HG03139 (cell line): ENCODE measurements around the gene MRPL52.

Experiments
- ATAC-seq: cut with Tn5 transposase; IDR thresholded peaks from one replicate; pipeline ENCODE4 v1.9.1; 2021; ENCODE audit not compliant: unreplicated experiment

Gene MRPL52

DNA sequence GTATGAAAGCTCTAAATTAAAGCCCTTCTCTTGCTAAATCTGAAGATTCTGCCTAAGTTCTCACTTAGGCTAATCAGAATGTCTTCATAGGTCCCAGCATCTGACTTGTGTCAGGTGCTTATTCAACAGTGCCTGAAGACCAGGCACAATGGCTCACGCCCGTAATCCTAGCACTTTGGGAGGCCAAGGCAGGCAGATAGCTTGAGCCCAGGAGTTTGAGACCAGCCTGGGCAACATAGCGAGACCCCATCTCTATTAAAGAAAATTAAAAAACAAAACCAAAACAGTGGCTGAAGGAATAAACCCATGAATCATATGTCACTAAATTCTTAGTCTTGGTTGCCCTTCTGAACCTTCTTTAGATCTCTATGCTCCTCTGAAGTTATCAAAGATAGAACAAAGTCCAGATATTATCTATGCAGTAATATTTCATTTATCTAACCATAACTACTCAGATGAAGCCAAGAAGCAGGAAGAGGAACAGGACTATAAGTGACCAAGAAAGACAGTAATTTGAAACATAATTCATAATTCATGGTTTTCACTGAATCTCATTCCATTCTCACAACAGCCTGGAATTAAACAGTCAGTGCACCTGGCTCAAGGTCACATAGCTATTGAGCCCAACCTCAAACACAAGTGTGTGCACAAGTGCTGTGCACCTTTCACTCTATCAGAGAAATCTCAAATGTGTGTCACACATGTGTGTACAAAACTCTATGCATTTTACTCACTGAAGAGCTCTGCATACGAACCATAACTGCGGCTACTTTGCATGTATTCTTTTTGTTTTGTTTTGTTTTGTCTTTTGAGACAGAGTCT, 21.1 kb upstream of the MRPL52 start:
- ATAC-seq: no peak

DNA sequence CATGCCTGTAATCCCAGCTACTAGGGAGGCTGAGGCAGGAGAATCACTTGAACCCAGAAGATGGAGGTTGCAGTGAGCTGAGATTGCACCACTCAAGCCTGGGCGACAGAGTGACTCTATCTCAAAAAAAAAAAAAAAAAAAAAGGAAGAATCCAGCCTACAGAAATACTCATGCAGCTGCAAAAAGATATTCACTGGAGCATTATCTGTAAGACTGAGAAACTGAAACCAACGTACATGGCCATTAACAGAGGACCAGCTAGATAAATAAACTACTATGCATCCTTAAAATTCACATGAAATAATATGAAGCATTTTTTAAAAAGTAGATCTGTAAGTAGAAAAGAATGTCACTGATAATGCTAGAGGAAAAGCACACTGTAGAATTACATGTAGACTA, 18.0 kb upstream of the MRPL52 start:
- ATAC-seq: no peak

DNA sequence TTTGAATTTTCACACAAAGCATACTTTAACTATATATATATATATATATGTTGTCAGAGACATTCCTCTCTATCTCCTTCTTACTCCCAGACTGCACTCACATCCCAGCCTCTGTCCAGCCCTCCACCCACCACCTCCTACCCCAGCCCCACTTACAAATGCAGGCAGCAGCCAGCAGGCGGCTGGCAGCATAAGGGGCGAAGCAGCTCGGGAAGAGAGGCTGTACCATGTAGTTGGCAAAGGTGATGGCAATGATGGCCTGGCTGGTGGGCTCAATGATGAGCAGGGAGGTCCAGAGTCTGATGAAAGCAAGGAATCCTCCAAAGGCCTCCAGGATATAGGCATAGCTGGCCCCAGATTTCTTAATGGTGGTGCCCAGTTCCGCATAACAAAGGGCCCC, 16.9 kb upstream of the MRPL52 start:
- ATAC-seq: no peak

DNA sequence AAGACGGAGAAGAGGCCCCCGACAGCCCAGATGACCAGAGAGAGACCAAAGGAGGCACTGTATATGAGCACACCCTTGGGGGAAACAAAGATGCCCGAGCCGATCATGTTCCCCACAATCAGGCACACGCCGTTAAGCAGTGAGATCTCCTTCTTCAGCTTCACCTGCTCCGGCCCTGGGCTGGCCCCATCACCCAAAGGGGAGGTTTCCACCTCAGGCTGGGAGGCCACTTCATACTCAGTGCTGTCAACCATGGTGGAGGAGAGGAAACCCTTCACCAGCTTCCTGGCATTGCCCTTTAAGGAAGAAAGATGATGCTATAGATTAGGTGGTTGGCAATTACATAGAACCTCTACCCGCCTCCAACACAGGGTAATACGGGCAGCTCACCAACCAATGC, 16.5 kb upstream of the MRPL52 start:
- ATAC-seq: no peak

DNA sequence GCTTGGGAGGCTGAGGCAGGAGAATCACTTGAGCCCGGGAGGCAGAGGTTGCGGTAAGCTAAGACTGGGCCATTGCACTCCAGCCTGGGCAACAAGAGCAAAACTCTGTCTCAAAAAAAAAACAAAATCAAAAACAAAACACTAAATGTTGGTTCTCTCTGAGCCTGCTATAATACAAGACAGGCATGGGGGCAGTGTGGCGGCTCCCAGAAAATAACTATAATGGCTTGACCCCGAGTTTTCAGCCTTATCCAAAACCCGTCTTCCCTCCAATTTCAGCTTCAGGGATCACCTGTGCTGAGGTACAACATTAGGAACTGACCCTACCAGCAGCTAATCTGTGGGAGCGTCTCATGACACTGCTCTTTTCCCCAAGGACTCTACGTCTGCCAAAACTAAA, 15.3 kb upstream of the MRPL52 start:
- no peak for ATAC-seq

DNA sequence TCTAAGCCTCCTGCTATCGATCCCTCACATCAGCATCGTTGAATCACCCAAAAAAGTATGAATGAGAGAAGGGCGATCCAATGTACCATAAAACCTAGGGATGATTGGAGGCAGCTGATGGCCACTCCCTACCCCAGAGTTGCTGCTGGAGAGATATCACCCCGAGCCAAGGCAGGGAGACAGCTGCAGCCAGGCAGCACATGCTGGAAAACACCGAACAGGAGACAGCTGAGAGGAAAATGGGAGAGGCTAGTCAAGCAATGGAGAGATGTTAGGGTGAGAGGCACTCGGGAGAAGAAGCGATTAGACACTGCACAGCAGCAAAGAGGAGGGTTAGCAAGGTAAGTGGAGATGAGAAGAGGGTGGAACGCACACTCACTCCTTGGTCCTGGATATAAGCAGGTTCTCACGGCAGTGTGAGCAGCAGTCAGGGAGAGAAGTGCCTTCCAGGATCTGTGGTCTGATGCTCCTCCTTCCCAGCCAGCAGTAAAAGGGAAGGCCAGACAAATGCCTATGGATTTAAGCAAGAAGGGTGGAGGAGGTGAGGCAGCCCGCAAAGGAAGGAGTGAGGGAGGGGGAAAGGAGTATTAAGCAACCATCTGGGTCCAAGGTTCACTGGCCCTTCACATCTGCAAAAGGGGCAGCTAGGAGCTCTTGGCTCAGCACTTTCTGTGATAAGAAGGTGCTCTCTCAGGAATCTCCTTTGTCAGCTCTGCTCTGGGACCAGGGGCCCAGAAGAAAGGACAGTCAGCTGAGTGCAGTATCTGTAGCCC, 14.6 kb upstream of the MRPL52 start, which contains the start of gene SLC7A7:
TSS of gene SLC7A7 (minus strand) at position 495 of the 773 bp plus-strand sequence. CDS start 2,037 bp downstream, outside the sequence.
- no peak for ATAC-seq

DNA sequence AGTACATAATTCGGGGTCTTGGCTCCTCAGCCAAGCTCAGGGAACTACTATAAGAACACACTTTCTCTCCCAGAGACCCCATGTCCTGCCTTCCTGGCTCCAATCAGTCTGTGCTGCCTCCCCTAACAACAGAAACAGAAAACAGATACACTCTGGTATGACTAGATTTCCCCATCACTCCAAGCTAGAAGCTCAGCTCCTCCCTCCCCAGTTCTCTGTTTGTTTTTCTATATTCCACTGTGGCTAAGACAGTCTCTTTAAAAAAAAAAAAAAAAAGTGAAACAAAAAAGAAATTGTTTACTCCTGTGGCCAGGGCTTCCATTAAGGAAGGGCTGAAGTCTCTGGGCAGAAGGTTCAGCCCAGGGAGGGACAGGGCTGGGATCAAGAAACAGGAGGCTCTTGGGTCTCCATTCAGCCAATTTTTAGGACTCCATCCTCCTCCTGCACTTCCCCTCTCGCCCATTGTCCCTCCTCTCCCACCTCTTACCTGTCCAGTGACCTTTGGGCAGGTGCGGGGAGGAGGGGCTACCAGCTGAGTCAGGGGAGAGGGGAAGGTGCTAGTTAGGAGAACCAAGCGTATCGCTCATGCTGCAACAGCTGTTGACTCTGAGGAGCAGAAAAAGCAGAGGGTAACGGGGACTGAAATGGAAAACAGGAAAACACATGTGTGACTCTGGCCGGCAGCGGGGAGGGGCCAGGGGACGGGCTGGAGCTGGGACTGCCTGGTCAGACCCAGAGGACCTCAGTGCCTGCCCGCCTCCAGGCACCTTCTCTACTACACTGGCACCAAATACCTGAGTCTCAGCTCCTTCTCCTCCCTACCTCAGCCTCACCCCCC, 10.3 kb upstream of the MRPL52 start:
- ATAC-seq: no peak

DNA sequence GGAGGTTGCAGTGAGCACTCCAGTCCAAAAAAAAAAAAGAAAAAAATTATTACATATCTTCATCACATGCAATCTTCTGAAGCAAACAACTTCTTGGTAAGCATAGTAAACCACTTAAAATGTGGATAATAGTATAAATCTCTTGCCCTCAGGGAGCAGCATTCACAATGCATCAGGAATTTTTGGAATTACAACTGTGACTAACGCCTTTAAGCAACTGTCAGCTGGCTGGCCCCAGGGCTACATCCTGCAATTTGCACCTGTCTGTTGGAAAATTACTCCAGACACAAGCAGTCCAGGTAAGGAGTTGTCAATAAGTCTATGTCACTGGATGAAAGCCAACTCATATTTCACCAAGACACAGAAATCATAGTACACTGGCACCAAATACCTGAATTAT, 9.0 kb upstream of the MRPL52 start:
- no peak for ATAC-seq

DNA sequence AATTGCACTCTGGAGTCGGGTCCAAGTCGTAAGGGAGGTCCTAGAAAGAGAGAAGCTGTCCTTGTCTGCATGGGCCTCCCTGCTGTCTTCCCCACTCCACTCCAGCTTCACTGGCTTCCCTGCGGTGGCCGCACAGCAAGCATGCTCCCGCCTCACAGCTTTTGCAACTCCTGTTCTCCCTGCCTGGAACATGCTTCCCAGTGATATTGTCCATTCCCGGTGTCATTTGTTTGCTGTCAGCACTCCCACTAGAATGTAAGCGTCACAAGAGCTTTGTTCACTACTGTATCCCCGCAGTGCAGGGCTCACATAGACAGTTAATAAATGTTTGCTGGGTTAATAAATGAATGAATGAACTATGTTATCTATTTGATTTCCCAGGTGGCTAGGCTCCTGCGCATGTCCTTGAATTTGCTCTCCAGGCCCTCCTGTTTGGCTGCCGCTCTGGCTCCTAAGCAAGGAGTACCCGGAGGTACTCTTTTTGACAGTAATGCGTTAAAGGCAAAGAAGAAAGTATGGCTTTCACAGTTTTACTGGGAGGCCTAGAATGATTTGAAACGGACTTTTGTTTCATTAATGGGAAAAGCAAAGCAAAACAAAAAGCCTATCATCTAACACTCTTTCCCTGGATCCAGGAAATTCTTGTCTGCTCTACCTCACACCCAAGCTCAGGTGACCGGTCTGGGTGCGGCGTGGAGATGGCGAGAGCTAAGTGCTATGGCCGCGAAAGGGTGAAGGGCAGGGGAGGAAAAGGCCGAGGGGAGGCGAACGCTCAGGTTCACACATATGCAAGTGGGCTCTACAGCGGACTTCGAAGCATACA, 8.3 kb upstream of the MRPL52 start:
- ATAC-seq: no peak

DNA sequence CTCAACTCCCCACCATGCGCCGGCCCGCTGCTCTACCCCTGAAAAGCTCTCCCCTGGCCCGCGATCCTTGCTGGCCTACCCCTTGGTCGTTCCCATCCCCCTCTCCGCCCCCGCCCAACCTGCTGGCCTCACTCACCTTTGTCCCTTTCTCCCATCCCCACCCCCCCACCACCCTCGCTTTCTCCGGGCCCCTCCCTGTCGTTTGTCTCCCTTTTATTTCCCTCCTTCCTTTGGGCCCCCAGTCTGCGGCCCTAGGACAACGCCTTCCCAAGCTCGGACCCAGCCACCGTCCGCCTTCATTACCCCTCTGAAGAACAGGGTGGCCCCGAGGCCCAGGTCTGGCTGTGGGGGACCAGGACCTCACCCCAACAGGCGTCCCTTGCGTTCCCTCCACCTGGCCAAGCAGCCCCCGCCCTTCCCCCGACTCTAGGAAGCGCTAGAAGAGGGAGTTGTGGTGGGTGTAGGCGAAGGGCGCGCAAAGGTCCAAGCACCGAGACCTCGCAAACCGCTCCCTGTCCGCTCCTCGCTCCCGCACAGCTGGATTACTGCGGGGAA, 7.6 kb upstream of the MRPL52 start:
- ATAC-seq: no peak

DNA sequence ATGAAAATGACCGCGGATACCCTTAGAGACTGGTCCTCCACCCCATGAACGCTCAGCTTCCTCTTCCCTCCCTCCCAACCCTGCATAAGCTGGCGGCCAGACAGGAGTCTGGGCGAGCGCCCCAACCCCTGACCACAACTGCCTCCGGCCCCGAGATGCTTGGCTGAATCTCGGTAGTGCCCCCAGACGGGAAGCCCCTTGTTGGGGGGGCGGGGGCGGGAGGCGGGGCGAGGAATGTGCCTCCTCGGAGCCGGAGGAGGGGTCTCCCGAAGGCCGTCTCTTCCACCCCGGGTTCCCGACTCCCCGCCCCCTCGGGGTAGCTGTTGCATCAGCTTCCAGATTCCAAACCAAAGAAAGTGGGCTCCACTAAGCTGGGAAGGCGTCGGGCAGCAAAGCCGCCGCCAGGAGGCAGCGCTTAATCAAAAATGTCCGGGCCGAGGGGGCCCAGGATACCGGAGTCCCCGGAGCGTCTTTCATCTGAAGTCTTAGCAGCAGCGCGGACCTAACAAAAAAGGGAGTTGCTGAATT, 7.1 kb upstream of the MRPL52 start:
- ATAC-seq: peak; percentile 52

DNA sequence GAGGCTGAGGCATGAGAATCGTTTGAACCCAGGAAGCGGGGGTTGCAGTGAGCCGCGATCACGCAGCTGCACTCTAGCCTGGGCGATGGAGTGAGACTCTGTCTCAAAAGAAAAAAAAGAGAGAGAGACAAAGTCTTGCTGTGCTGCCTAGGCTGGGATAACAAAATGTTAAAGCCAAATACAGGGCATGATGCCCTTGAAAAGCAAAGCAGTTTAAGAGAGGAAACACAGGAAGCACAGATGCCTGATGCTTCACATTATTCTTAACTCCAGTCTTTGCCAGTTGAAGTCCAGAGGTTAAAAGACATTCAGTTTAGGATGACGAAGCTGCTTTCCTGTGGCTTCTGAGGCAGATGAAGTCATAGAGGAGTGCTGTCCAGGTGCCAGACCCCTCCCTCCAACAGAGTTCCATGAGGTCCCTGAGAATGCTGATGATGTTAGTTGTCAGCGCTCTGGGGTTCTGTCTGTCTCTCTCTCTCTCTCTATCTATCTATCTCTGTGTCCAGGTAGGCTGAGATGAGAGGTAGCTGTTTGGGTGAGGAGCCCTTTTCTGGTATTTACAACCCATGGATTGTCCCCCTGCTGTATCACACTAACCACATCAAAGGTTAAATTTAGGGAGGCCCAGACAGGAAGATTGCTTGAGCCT, 4.9 kb upstream of the MRPL52 start:
- no peak for ATAC-seq

DNA sequence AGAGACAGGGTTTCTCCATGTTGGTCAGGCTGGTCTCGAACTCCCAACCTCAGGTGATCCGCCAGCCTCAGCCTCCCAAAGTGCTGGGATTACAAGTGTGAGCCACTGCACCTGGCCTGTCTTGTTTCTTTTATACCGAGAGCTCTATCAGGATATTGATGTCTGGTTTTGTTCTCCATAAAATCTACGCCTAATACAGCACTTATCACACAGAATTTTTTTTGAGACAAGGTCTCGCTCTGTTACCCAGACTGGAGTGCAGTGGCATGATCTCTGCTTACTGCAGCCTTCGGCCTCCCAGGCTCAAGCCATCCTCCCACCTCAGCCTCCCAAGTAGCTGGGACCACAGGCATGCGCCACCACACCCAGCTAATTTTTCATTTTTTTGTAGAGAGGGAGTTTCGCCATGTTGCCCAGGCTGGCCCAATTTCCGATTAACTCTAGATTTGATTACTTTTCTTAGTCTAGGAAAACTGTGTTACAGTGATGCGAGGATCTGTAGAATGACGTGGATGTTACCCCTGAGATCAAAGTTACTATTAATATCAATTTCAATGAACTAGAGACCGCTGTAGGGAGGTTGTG, 519 bp upstream of the MRPL52 start:
- ATAC-seq: peak; percentile 14

DNA sequence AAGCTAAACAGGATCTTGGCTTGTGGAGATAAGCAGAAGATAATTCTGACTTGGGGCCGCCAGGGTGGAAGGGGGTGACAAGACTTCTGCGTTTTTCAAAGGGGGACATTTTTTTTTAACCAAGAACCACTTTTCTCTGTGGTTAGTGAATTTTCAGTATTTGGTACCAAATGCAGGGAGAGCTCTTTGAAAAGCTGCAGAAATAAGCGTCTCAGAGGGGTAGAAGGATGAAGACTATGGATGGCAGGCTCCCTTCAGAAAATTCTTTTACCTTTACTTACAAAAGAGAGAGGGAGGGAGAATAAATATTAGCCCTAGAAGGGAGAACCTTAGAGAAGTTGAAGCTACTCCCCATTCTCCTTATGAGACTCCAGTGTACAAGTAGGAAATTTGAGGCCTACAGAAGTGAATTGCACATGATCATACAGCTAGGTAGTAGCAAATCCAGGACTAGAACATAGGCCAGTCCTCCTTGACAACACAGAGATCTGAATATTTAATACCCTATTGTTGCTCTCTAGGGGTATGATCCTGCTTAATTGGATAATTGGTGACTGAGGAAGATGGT, 840 bp downstream of the MRPL52 start:
- no peak for ATAC-seq

DNA sequence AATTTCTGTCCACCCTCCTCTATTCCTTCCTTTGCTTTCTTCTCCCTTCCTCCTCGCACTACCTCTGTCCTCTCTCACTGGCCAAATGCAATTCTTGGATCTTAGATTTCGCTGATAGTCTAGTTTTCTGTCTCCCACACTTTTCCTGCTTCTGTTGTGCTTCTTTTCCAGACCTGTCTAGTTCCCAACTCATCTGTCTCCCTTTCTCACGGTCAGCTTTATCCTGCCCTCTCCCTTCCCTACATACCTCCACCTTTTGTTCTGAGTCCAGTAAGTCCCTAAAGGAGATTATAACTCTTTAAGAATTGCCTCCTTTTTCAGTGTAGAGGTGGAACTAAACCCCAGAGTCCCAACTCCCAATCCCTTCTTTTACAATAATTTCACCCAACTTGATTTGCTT, 5.8 kb downstream of the MRPL52 start:
- ATAC-seq: no peak

DNA sequence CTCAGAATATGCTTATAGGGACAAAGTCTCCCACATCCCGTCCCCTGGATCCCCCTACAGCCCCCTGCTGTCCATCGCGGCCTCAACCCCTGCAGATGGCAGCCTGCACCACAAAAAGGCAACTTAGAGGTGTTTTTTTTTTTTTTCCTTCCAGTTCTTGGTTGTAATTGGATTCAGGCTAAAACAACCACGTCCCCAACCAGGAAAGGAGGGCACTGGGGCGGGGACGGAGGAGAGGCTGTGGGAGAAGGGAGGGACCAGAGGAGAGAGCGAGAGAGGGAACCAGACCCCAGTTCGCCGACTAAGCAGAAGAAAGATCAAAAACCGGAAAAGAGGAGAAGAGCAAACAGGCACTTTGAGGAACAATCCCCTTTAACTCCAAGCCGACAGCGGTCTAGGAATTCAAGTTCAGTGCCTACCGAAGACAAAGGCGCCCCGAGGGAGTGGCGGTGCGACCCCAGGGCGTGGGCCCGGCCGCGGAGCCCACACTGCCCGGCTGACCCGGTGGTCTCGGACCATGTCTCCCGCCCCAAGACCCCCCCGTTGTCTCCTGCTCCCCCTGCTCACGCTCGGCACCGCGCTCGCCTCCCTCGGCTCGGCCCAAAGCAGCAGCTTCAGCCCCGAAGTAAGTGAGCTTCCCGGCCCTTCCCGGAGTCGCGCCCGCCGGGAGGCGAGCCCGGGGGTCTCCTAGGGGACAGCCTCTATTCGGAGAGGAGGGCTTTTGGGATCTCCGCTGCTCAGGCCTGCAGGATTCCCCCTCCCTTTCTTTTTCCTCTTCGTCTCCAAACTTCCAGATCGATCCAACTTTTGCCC, 6.8 kb downstream of the MRPL52 start, which contains the start of gene MMP14:
TSS of gene MMP14 (plus strand) at position 285 of the 813 bp plus-strand sequence. CDS start at position 518, 233 bp downstream.
- no peak for ATAC-seq

DNA sequence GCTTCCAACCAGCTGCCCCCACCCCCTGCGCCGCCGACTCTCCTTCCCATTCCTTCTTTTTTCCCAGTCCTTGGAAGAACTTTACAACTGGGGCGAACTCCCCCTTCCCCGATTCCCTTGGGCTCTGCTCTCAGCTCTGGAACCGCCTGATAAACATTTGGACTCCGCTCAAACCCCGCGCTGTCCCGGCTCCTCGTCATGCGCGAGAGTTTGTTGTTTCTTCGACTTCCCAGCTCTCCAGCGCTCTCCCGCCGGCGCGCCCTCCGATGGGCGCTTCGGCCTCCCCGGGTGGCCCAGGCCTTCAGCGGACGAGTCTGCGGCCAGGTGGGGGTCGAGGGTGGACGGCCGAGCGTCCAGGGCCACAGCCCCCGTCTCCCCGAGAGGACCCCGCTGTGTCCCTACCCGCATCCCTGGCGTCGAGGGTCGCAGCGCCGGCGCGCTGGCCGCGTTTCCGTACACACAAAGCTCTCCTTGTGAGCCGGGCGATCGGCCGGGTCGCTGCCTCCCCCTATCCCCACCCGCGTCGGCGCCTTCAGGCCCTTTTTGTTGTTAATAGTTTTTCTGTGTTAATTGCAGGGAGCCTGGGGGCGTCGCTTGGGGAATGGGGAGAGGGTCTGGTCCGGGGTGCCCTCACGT, 7.5 kb downstream of the MRPL52 start:
- ATAC-seq: no peak
